ENCODE measurements around the gene KLRC3. TPM values are rescaled to one million over a fixed set of nuclear protein-coding genes. Genes with fewer than 3 reads are reported as not detected.
A peak's percentile ranks its signal among the peaks of the same experiment; 100 is the strongest.
"Not testable (repeated sequence)": the region's sequence is repeated elsewhere in the genome, so short reads cannot be mapped to it uniquely, and the experiment has no call there.

Gene KLRC3
- total RNA-seq, 1 donor from 2014 or later, result not detected

DNA sequence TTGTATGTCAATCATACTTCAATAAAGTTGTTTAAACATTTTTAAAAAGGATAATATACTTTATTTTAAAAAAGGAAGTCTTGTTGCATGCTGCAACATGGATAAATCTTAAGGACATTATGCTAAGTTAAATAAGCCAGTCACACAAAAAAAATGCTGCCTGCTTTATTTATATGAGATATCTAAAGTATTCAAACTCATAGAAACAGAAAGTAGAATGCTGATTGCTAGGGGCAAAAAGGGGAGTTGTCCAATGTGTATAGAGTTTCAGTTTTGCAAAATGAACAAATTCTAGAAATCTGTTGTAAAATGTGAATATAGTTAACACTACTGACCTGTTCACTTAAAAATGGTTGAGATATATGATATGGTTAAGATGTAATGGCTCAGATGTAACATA is 19.6 kb downstream of the KLRC3 start:
- no peak for DNase-seq (ENCODE audit: low read depth)

DNA sequence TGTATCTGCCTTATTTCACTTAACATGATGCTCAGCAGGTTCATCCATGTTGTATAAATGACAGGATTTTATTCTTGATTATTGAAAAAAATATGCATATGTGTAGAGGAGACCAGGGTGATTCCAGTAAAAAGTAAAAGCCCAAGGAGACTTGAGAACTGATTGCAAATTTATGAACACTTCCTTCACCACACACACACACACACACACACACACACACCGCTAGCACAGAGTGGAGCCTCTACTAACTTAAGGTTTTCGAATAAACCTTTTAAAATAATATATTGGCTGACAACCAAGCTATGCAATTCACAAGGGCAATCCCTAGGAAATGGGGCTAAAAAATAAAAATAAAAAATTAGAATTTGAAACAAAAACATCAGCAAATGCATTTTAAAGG is 22.2 kb downstream of the KLRC3 start:
- DNase-seq (ENCODE audit: low read depth), result no peak

DNA sequence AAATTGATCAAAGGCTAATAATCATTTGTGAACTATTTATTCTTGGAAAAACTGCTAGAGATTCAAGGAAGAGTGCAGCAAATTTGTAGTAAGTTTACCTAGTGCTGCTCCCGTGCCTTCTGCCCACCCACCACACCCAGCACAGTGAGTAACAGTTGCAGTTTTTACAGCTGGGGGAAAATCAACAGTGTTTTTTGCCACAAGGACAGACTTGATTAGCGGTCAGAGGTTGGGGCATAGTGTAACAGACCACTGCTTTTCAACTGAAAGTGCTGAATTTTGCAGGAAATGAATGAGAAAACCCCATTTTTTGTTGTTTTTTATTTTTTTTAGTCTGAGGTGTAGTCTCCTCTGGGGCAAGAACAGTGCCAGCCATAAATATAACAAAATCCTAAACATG is 23.1 kb downstream of the KLRC3 start:
- no peak for DNase-seq (ENCODE audit: low read depth)

DNA sequence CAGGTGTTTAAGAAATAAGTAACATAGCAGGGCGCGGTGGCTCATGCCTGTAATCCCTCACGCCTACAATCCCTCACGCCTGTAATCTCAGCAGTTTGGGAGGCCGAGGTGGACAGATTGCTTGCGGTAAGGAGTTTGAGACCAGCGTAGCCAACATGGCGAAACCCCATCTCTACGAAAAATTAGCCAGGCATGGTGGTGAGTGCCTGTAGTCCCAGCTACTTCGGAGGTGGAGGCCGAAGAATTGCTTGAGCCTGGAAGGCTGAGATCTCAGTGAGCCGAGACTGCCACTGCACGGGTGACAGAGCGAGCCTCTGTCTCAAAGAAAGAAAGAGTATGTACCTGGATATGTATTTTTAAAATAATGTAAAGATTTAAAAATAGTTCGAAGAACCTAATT is 24.2 kb downstream of the KLRC3 start:
- not testable (repeated sequence) for DNase-seq (ENCODE audit: low read depth)

DNA sequence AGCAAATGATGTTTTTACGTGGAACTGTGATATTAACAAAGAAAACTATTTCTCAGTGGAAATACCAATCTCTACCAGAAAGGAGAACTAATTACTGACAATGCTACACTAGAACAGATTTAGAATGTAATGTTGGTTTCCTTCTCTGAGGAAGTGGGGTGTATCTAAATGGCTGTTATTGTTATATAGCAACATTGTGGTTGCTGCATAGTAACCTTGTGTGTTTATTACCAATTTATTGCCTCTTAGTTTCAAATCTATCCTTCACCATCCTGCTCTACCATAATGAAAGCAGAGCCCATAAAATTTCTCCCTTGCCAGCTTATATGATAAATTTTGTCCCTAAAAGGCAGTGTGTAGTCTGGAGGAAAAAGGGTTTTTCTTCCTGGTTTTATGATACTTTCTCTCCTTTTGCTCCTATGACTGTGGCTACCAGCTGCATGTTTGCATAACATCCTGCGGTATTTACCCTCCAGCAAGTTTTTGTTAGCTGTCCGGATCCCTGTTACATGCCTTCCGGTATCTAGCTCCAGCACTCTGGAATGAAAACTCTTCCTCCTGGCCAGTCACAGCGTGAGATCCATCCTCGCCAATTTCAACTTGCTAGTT is 24.9 kb downstream of the KLRC3 start:
- DNase-seq (ENCODE audit: low read depth), result peak; percentile 87

DNA sequence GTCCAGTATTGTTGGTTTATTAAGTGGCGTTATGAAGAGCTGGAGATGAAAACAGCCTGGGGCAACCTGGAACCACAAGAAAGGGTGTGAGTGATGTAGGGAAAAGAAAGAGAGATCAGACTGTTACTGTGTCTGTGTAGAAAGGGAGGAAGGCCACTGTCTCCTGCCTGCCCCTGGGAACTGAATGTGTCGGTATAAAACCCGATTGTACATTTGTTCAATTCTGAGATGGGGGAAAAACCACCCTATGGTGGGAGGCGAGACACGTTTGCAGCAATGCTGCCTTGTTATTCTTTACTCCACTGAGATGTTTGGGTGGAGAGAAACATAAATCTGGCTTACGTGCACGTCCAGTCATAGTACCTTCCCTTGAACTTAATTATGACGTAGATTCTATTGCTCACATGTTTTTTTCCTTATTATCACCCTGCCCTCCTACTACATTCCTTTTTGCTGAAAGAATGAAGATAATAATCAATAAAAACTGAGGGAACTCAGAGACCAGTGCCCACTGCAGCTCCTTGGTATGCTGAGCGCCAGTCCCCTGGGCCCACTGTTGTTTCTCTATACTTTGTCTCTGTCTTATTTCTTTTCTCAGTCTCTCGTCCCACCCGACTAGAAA is 25.8 kb downstream of the KLRC3 start:
- DNase-seq (ENCODE audit: low read depth), result not testable (repeated sequence)

DNA sequence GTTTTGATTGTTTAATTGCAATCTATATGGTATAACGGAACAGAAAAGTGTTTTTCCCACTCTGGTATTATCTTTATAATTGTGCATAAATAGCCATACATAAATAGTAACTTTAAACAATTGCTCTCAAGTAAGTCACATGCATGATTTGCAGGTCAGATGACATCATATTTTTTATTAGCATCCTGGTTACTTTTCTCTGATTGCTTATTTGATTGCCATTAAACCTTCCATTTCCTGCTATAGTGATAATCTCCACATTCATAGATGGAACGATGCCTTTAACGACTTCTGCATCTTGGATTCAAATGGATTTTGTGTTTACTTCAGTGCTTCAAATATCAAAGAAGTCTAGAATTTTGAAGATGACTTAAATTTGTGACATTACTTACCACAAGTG is 27.1 kb downstream of the KLRC3 start:
- no peak for DNase-seq (ENCODE audit: low read depth)

DNA sequence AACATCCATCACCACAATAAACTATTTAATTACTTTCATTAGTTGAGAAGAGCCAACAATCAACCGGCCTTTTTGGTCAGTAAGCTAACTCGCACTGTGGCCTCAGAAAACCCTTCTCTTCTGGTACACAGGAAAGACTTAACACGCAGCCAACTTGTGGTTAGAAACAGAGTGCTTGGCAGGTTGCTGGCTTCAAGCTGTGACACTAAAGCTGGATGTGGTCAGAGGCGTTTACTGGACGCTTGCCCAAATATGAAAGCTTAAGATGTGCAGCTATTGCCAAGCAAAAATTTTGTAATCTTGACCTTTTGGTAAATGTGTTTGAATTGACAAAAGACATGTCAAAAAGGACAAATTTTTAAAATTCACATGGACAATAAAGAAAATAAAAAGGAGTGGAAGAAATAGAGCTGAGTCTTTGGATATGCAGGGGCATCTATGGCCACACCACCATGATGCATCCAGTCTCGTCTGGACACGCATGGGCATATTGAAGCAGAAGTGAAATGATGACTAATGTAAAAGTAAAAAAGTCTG is 27.9 kb downstream of the KLRC3 start:
- peak; percentile 55 for DNase-seq (ENCODE audit: low read depth)

DNA sequence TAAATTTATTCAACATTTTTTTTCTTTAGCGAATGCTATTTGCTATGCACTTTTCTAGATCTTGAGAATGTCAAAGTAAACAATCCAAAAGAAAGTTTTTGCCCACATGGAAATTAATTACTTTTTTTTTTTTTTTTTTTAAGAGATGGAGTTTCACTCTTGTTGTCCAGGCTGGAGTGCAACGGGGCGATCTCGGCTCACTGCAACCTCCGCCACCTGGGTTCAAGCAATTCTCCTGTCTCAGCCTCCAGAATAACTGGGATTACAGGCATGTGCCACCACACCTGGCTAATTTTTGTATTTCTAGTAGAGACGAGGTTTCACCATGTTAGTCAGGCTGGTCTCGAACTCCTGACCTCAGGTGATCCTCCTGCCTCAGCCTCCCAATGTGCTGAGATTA is 29.4 kb downstream of the KLRC3 start:
- not testable (repeated sequence) for DNase-seq (ENCODE audit: low read depth)

DNA sequence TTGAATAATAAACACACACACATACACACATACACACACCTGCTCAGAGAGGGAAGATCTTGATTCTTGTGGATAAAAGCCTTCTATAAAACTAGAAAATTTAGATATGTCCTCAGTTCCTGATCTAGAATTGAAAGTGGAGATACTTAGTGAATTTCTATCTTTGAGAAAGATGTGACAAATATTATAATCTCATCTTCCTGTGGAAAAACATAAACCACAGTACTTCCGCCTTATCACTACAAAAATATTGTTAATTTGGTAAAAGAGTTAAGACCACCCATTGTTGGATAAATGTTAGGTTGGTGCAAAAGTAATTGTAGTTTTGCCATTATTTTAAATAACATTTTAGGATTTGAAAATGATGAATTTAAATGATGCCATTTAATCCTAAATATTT is 30.5 kb downstream of the KLRC3 start, which contains the start of gene KLRK1:
TSS of gene KLRK1 (minus strand) at position 138 of the 400 bp plus-strand sequence. CDS start 1,231 bp downstream, outside the sequence.
- no peak for DNase-seq (ENCODE audit: low read depth)

DNA sequence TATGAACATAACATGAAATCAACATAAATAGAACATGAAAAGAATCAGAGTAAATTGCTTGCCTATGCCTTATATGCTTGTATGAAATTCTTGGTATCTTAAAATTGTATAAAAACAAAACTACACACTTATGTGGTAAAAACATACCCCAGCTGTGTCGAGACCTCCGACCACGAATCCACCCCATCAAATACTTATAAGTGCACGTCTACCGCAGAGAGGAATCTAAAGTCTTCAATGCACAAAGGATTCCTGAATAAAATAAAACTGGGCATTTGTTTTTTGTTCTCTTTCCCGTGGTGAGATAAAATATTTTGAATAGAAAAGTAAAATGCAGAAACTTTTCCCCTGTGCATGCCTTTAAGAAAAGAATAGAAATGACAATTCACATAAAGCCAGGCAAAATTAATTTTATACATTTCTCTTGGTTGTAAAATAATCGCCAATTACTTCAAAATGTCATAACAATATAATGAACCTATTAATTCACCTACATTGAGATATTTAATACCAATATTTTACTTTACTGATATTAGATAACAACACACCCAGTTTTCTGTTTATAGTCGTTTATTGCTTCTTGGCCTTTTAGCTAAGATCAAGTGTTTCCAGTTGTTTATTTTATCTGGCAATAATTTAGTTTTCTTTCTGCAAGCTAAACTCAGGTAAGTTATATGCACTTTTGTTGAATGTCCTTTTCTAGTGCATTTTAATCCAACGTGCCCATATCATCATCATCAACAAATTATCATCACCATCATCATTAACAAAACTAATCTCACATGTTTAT is 31.6 kb downstream of the KLRC3 start:
- no peak for DNase-seq (ENCODE audit: low read depth)

DNA sequence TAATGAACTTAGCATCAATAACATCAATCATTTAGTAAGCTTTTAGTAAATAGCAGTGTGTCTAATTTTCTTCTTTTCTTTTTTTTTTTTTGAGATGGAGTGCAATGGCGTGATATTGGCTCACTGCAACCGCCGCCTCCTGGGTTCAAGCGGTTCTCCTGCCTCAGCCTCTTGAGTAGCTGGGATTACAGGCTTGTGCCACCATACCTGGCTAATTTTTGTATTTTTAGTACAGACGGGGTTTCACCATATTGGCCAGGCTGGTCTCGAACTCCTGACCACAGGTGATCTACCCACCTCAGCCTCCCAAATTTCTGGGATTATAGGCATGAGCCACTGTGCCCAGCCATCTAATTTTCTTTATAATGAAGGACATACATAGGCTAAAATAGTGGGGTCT is 32.9 kb downstream of the KLRC3 start:
- DNase-seq (ENCODE audit: low read depth), result not testable (repeated sequence)

DNA sequence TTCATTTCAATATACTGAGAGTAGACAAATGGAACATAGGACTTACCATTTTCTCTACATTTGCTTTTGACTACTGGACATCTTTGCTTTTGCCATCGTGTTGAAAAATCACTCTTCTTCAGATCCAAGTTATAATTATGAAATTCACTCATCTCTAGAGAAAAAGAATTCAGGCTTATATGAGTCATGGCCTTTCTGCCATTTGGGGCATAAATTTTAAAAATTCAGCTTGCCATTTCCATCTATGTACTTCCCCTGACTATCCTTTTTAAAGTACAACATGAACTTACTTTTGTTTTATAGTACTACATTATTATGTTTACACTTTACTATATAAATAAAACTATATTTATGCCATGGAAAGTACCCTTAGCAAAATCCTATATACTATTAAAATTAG is 33.5 kb downstream of the KLRC3 start:
- DNase-seq (ENCODE audit: low read depth), result no peak

DNA sequence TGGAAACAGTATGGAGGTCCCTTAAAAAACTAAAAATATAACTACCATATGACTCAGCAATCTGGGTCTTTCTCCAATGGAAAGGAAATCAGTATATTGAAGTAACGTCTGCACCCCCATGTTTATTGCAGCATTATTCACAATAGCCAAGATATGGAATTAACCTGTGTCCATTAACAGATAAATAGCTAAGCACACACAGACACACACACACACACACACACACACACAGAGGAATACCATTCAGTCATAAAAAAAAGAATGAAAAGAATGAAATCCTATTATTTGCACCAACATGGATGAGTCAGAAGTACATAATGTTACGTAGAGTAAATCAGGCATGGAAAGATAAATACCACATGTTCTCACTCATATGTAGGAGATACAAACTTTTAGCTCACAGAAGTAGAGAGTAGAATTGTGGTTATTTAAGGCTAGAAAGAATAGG is 35.2 kb downstream of the KLRC3 start:
- DNase-seq (ENCODE audit: low read depth), result peak; percentile 97

DNA sequence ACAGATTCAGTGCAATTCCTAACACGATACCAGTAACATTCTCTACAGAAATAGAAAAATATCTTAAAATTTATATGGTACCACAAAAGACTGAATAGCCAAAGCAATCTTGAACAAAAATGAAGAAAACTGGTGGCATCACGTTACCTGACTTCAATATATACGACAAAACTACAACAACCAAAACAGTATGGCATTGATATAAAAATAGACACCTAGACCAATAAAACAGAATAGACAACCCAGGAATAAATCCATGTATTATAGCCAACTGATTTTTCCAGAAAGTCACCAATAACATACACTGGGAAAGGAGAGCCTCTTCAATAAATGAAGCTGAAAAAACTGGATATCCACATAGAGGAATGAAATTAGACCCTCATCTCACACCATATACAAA is 36.2 kb downstream of the KLRC3 start:
- no peak for DNase-seq (ENCODE audit: low read depth)

DNA sequence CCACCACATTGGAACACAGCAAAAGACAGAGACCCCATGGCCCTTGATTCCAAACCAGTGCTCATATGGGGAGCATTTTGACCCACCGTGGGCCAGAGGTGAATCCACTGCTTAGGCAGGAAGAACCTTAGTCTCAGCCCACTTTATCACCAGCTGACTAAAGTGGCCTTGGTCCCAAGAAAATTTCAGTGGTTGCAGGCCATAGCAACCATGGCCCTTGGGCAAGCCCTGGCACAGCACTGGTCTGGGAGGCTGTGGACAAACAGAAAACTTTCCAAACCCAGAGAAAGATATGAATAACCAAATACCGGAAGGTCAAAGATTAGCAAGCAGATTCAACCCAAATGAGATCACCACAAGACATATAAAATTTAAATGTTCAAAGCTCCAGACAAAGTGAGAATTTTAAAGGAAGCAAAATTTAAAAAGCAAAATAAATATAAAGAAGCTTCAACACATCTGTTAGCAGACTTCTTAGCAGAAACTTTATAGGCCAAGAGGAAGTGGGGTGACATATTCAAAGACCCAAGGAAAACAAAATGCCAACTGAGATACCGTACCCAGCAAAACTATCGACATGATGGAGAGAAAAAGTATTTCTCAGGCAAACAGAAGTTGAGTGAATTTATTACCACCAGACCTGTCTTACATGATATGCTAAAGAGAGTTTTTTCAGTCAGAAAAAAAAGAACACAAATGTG is 38.3 kb downstream of the KLRC3 start:
- DNase-seq (ENCODE audit: low read depth), result no peak

DNA sequence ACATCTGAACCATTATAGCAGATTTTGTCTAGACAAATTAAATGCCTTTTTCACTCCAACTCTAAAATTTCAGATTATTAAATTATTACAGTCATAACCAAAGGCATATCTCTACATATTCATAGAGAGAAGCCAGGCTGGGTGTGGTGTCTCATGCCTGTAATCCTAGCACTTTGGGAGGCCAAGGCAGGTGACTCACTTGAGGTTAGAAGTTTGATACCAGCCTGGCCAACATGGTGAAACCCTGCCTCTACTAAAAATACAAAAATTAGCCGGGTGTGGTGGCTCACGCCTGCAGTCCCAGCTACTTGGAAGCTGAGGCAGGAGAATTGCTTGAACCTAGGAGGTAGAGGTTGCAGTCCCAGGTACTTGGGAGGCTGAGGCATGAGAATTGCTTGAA is 41.7 kb downstream of the KLRC3 start:
- DNase-seq (ENCODE audit: low read depth), result not testable (repeated sequence)

DNA sequence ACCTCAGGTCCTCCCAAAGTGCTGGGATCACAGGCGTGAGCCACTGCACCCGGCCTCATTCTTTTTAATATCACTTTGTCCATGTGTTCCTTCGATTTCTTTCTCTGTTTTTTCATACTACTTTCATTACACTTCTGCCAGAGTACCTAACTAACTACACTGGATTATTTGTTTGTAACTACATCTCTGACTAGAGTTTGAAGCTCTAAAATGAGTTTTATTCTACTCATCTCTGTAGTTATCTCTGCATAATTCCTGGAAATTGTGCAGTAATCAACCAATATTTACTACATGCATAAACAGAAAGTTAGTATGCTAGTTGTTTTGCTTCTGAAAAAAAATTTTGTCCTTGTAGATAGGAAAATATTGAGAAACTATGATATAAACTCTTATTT is 45.8 kb downstream of the KLRC3 start:
- DNase-seq (ENCODE audit: low read depth), result no peak

DNA sequence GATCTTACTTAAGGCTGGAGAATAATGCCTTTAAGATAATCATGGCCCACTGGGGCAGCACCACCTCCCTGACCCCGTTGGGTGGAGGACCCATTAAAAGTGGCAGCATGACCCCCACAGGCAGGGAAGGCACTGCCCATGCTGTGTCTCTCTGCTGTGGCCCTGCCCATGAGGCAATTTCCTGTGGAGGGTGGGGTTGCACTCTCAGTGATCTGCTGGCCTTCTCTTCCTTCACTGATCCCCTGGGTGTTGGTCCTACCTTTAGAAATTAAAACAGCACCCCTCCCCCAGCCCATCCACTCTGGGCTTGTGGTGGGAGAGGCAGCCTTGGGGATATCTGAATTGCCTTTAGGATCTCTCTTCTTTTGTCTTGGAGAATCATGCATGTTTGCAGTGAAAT is 47.8 kb downstream of the KLRC3 start:
- no peak for DNase-seq (ENCODE audit: low read depth)

DNA sequence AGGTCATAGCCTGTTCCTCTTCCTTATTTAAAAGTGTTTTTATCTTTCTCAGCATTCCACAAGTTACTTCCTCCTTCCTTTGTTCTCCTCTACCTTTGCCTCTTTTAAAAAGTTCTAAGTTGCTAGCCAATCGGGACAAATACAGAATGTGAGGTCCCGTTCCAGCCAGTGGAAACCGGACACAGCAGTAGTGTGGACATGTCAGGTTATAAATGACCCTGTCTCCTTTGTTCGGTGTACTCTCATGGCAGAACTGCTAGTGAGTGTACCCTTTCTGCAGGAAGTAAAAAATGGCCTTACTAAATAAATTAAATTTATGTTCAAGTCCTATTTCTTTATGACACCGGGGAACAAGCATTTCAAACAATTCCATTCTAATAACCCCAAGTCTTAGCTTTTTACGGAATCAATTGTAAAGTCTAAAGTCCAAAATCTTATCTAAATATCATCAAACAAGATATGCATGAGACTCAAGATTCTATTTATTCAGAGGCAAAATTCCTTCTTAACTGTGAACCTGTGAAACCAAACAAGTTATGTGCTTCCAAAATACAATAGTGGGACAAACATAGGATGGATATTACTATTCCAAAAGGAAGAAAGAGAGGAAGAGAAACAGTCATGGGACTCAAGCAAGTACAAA is 48.4 kb downstream of the KLRC3 start:
- not testable (repeated sequence) for DNase-seq (ENCODE audit: low read depth)

Data from renal cortical epithelial cell (primary cell).